ENCODE measurements around the gene PLA1A.

DNA sequence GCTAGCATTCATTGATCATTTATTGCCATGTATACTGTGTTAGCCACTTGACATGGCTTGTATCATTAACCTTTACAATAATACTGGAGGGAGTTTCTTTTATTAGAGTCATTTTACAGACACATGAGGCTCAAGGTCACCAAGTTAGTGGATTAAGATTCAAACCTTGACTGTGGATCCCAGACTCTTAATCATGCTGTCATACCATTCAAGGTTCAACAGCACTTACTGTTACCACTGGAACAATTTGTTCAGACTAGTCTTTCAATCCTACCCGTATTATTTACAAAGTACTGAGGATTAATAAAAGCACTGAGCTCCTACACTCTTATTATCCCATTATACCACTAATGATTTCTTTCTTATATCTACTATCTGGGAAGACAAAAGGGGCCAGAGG is 78.3 kb downstream of the PLA1A start:
- no peak for TF ChIP-seq POLR2A (IDR thresholded peaks at IDR 0.05; ENCODE audit: low read depth, low read length)
- no peak for TF ChIP-seq POLR2AphosphoS5 (IDR thresholded peaks at IDR 0.05; ENCODE audit: low read depth, low read length)

Data from GM12892 (cell line).